Left renal pelvis (tissue), 4 donors: ENCODE measurements around the gene TMEM35A. TPM values are rescaled to one million over a fixed set of nuclear protein-coding genes. Genes with fewer than 3 reads are reported as not detected.

Experiments
- polyA plus RNA-seq, 4 donors: library from polyadenylated mRNA; unstranded; fragments of 120-200 nt; gene quantifications; one replicate each; pipeline ENCODE4 v1.2.1, GENCODE V29; 2013; ENCODE audit not compliant: insufficient read length in 4 of 4

The TMEM35A gene
- polyA plus RNA-seq, 4 donors: 7.7 to 16.6 (median 10.1) TPM

Other genes with a start within 250 kb of the TMEM35A start
- gene NOX1, start 204.5 kb upstream of the TMEM35A start, polyA plus RNA-seq: 1 to 10 TPM in 3 of 4 donors, under 1 TPM in 1; 0.48 to 1.4 (median 1.1) TPM
- gene XKRX, start 150.0 kb upstream of the TMEM35A start, polyA plus RNA-seq: under 1 TPM; 0.08 to 0.43 (median 0.37) TPM
- gene ARL13A, start 109.2 kb upstream of the TMEM35A start, polyA plus RNA-seq: under 1 TPM in 3 of 4 donors, not detected in 1; 0.25 to 0.61 (median 0.34) TPM
- 10 to 100 TPM in 3 of 4 donors, 1 to 10 TPM in 1; 8.4 to 13.5 (median 11.1) TPM for gene TRMT2B, start 26.8 kb upstream of the TMEM35A start, polyA plus RNA-seq
- gene CENPI, start 19.3 kb downstream of the TMEM35A start, polyA plus RNA-seq: 1 to 10 TPM; 7.8 to 9.7 (median 9.0) TPM
- 1 to 10 TPM; 1.7 to 2.9 (median 1.9) TPM for gene DRP2, start 140.9 kb downstream of the TMEM35A start, polyA plus RNA-seq
- under 1 TPM; 0.46 to 0.85 (median 0.62) TPM for gene TAF7L, start 212.5 kb downstream of the TMEM35A start, polyA plus RNA-seq